GM23338 (cell line): ENCODE measurements around the gene PTPRN2. TPM values are rescaled to one million over a fixed set of nuclear protein-coding genes. Genes with fewer than 3 reads are reported as not detected.

ENCODE experiments used
- ATAC-seq: fragments of 200-7000 bp; cut with Tn5 transposase; 3 replicates; pipeline ENCODE4 v1.9.1; 2020
- DNase-seq: peaks from one replicate; pipeline ENCODE4 v3.0.0-alpha.2; 2015; ENCODE audit warnings: low spot score
- H2AFZ ChIP-seq: fragments of 200-600 bp; sonication (generic); 2 replicates; pipeline ENCODE4 v1.8.0; 2016; ENCODE audit warnings: antibody characterized with exemption, mild to moderate bottlenecking, moderate library complexity
- H3F3A ChIP-seq: fragments of 200-600 bp; sonication (generic); replicated peaks from 2 replicates; pipeline ENCODE4 v1.8.0; 2017; ENCODE audit warnings: antibody characterized with exemption, mixed run types, low read depth
- H3K27ac ChIP-seq: fragments of 200-600 bp; sonication (generic); 2 replicates; pipeline ENCODE4 v1.6.1; 2016; ENCODE audit warnings: low read depth
- H3K27me3 ChIP-seq: fragments of 200-600 bp; sonication (generic); 2 replicates; pipeline ENCODE4 v1.8.0; 2016; ENCODE audit warnings: mild to moderate bottlenecking, mixed run types, moderate library complexity; ENCODE audit not compliant: insufficient read depth
- H3K36me3 ChIP-seq: fragments of 200-600 bp; sonication (generic); 2 replicates; pipeline ENCODE4 v1.8.0; 2016; ENCODE audit warnings: mild to moderate bottlenecking; ENCODE audit not compliant: insufficient read depth
- H3K4me1 ChIP-seq: fragments of 200-600 bp; sonication (generic); 2 replicates; pipeline ENCODE4 v1.8.0; 2016; ENCODE audit warnings: mild to moderate bottlenecking, moderate library complexity; ENCODE audit not compliant: insufficient read depth
- H3K4me2 ChIP-seq: fragments of 200-600 bp; sonication (generic); 2 replicates; pipeline ENCODE4 v1.7.1; 2017; ENCODE audit warnings: mixed run types
- H3K4me3 ChIP-seq: fragments of 200-600 bp; sonication (generic); 2 replicates; pipeline ENCODE4 v1.6.1; 2016; ENCODE audit warnings: mixed run types
- H3K79me2 ChIP-seq: fragments of 200-600 bp; sonication (generic); replicated peaks from 2 replicates; pipeline ENCODE4 v1.8.0; 2017; ENCODE audit warnings: mild to moderate bottlenecking; ENCODE audit not compliant: insufficient read depth
- H3K9me2 ChIP-seq: fragments of 200-600 bp; sonication (generic); 2 replicates; pipeline ENCODE4 v1.8.0; 2017; ENCODE audit not compliant: insufficient read depth
- H4K20me1 ChIP-seq: fragments of 200-600 bp; sonication (generic); replicated peaks from 2 replicates; pipeline ENCODE4 v1.8.0; 2017; ENCODE audit warnings: mild to moderate bottlenecking; ENCODE audit not compliant: insufficient read depth
- H3K27ac Mint-ChIP-seq: 2 replicates; pipeline ENCODE4 v1.8.0; 2020; ENCODE audit warnings: inconsistent platforms, mild to moderate bottlenecking, moderate library complexity, mixed read lengths
- H3K27me3 Mint-ChIP-seq: 3 replicates; pipeline ENCODE4 v1.8.0; 2022; ENCODE audit warnings: low read depth, mild to moderate bottlenecking, moderate library complexity, mixed read lengths, inconsistent platforms; ENCODE audit not compliant: insufficient read depth, poor library complexity
- H3K36me3 Mint-ChIP-seq: 3 replicates; pipeline ENCODE4 v1.8.0; 2021; ENCODE audit warnings: low read depth, mild to moderate bottlenecking, inconsistent platforms, moderate library complexity, mixed read lengths
- H3K4me1 Mint-ChIP-seq: 3 replicates; pipeline ENCODE4 v1.8.0; 2020; ENCODE audit warnings: mild to moderate bottlenecking, inconsistent platforms, mixed read lengths
- H3K4me3 Mint-ChIP-seq: 3 replicates; pipeline ENCODE4 v1.8.0; 2021; ENCODE audit warnings: moderate library complexity, mild to moderate bottlenecking, inconsistent platforms, mixed read lengths
- H3K9me3 Mint-ChIP-seq: 3 replicates; pipeline ENCODE4 v1.8.0; 2020; ENCODE audit warnings: moderate library complexity, mild to moderate bottlenecking, inconsistent platforms, mixed read lengths
- CREB1 ChIP-seq: fragments of 250-450 bp; sonication (Bioruptor Pico); IDR thresholded peaks from 2 replicates; pipeline ENCODE4 v1.5.0; 2020; ENCODE audit warnings: low read depth, mild to moderate bottlenecking, moderate library complexity
- EZH2 ChIP-seq: fragments of 200-600 bp; sonication (generic); IDR thresholded peaks from one replicate; pipeline ENCODE4 v1.8.0; 2017; ENCODE audit warnings: antibody characterized with exemption, mild to moderate bottlenecking, low read depth; ENCODE audit not compliant: unreplicated experiment
- EZH2phosphoT487 ChIP-seq: fragments of 200-600 bp; sonication (generic); IDR thresholded peaks from one replicate; pipeline ENCODE4 v1.8.1; 2018; ENCODE audit warnings: antibody characterized with exemption; ENCODE audit not compliant: unreplicated experiment
- JUNB ChIP-seq: IDR thresholded peaks from one replicate; pipeline ENCODE4 v1.6.1; 2016; ENCODE audit warnings: antibody characterized with exemption; ENCODE audit not compliant: unreplicated experiment
- NANOG ChIP-seq: IDR thresholded peaks from 2 replicates; pipeline ENCODE4 v1.6.1; 2016; ENCODE audit warnings: antibody characterized with exemption, borderline replicate concordance
- REST ChIP-seq: IDR thresholded peaks from one replicate; pipeline ENCODE4 v1.6.1; 2018; ENCODE audit warnings: antibody characterized with exemption; ENCODE audit not compliant: unreplicated experiment
- STAT1 ChIP-seq: IDR thresholded peaks from one replicate; pipeline ENCODE4 v1.6.1; 2016; ENCODE audit warnings: antibody characterized with exemption; ENCODE audit not compliant: unreplicated experiment
- ZNF114 ChIP-seq: fragments of 250-450 bp; sonication (Bioruptor Pico); IDR thresholded peaks from 2 replicates; pipeline ENCODE4 v1.5.0; 2020; ENCODE audit warnings: mild to moderate bottlenecking, moderate library complexity
- ZNF331 ChIP-seq: fragments of 250-450 bp; sonication (Bioruptor Pico); IDR thresholded peaks from 2 replicates; pipeline ENCODE4 v1.5.0; 2020; ENCODE audit warnings: low read depth, mild to moderate bottlenecking, moderate library complexity
- polyA plus RNA-seq: library from polyadenylated mRNA; unstranded; fragments of >200 nt; fragmentation: Nextera tagmentation; extraction: Ambion mirVana; gene quantifications from 2 replicates; pipeline ENCODE4 v1.2.1, GENCODE V29; 2016
- total RNA-seq: library from RNA; depleted of rRNA; stranded (reverse); fragments of >200 nt; shearing (Covaris generic); gene quantifications from 2 replicates; pipeline ENCODE4 v1.2.3, GENCODE V29; 2014
- TF ChIP-seq, protein P1 (sequence below): IDR thresholded peaks from 2 replicates; pipeline ENCODE4 v1.6.1; 2016; ENCODE audit warnings: antibody characterized with exemption
- TF ChIP-seq, protein P2 (sequence below), 2 experiments: fragments of 200-600 bp in 1 of 2; sonication (generic) in 1 of 2; conservative IDR thresholded peaks; 2 replicates each; pipeline versions ENCODE4 v1.5.1 to v1.6.1; 2016 to 2017; ENCODE audit warnings: antibody characterized with exemption in 2 of 2, low read depth in 2 of 2, mild to moderate bottlenecking in 2 of 2, moderate library complexity in 1 of 2

The PTPRN2 gene
- total and polyA plus RNA-seq, 2 experiments from 2014 or later, result 0.87 to 4.0 TPM

GRCh38 chr7:157522954-157523353 lies 1064.7 kb downstream of the PTPRN2 start:
- Histone ChIP-seq H3K27ac (no peak overlapping the region), H3K4me1 (no peaks in the 10 kb centered on the region), H3K4me3 (no peak overlapping the region), H4K20me1 (no peaks in the 10 kb centered on the region), H3K79me2 (no peaks in the 10 kb centered on the region), H2AFZ (no peak overlapping the region), H3F3A (no peaks in the 10 kb centered on the region), H3K36me3 (no peaks in the 10 kb centered on the region), H3K4me2 (no peak overlapping the region), H3K9me2 (no peaks in the 10 kb centered on the region), H3K27me3 (no peaks in the 10 kb centered on the region)
- H3K9me3 Mint-ChIP-seq, result peaks cover 94% of the 10 kb centered on the region
- TF ChIP-seq EZH2phosphoT487, result no peak
- no peak for TF ChIP-seq NANOG
- TF ChIP-seq, protein P1, sequence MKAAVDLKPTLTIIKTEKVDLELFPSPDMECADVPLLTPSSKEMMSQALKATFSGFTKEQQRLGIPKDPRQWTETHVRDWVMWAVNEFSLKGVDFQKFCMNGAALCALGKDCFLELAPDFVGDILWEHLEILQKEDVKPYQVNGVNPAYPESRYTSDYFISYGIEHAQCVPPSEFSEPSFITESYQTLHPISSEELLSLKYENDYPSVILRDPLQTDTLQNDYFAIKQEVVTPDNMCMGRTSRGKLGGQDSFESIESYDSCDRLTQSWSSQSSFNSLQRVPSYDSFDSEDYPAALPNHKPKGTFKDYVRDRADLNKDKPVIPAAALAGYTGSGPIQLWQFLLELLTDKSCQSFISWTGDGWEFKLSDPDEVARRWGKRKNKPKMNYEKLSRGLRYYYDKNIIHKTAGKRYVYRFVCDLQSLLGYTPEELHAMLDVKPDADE, result no peak
- no peak for TF ChIP-seq ZNF114
- no peak for TF ChIP-seq JUNB
- TF ChIP-seq REST, result no peak
- no peak for TF ChIP-seq CREB1 (CRISPR knock-in tag)
- TF ChIP-seq ZNF331 (CRISPR knock-in tag), result no peak
- TF ChIP-seq, protein P2, sequence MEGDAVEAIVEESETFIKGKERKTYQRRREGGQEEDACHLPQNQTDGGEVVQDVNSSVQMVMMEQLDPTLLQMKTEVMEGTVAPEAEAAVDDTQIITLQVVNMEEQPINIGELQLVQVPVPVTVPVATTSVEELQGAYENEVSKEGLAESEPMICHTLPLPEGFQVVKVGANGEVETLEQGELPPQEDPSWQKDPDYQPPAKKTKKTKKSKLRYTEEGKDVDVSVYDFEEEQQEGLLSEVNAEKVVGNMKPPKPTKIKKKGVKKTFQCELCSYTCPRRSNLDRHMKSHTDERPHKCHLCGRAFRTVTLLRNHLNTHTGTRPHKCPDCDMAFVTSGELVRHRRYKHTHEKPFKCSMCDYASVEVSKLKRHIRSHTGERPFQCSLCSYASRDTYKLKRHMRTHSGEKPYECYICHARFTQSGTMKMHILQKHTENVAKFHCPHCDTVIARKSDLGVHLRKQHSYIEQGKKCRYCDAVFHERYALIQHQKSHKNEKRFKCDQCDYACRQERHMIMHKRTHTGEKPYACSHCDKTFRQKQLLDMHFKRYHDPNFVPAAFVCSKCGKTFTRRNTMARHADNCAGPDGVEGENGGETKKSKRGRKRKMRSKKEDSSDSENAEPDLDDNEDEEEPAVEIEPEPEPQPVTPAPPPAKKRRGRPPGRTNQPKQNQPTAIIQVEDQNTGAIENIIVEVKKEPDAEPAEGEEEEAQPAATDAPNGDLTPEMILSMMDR (conservative IDR thresholded peaks at IDR 0.05; ENCODE audit: low read depth in 2 of 2), result no peak
- TF ChIP-seq STAT1, result no peak
- no peak for TF ChIP-seq EZH2
- no peaks in the 10 kb centered on the region for H3K4me1 Mint-ChIP-seq
- H3K36me3 Mint-ChIP-seq, result peaks cover 53% of the 10 kb centered on the region
- H3K4me3 Mint-ChIP-seq, result no peak overlapping the region
- peaks cover 7% of the 10 kb centered on the region for H3K27me3 Mint-ChIP-seq
- H3K27ac Mint-ChIP-seq, result no peak overlapping the region
- DNase-seq (no peak), ATAC-seq (no peak)
